GM06990 (cell line): ENCODE results near the gene SRC.

Experiments used
- DNase-seq: peaks from one replicate; pipeline ENCODE4 v3.0.0-alpha.2; 2011; ENCODE audit not compliant: insufficient read length; ENCODE audit errors: extremely low read depth
- H3K27me3 ChIP-seq: replicated peaks from 2 replicates; pipeline ENCODE4 v1.6.0; 2011; ENCODE audit warnings: low read length; ENCODE audit not compliant: control insufficient read depth, insufficient read depth
- H3K36me3 ChIP-seq: 2 replicates; pipeline ENCODE4 v1.5.1; 2011; ENCODE audit warnings: low read length; ENCODE audit not compliant: control insufficient read depth, insufficient read depth
- H3K4me3 ChIP-seq: replicated peaks from 2 replicates; pipeline ENCODE4 v1.5.1; 2011; ENCODE audit warnings: low read depth, mild to moderate bottlenecking, control low read depth, low read length
- TF ChIP-seq, protein P1 (sequence below): IDR thresholded peaks from 2 replicates; pipeline ENCODE4 v1.5.1; 2011; ENCODE audit warnings: low read length, control low read depth, mild to moderate bottlenecking, inconsistent platforms; ENCODE audit not compliant: insufficient read depth, poor library complexity, severe bottlenecking

SRC gene

DNA sequence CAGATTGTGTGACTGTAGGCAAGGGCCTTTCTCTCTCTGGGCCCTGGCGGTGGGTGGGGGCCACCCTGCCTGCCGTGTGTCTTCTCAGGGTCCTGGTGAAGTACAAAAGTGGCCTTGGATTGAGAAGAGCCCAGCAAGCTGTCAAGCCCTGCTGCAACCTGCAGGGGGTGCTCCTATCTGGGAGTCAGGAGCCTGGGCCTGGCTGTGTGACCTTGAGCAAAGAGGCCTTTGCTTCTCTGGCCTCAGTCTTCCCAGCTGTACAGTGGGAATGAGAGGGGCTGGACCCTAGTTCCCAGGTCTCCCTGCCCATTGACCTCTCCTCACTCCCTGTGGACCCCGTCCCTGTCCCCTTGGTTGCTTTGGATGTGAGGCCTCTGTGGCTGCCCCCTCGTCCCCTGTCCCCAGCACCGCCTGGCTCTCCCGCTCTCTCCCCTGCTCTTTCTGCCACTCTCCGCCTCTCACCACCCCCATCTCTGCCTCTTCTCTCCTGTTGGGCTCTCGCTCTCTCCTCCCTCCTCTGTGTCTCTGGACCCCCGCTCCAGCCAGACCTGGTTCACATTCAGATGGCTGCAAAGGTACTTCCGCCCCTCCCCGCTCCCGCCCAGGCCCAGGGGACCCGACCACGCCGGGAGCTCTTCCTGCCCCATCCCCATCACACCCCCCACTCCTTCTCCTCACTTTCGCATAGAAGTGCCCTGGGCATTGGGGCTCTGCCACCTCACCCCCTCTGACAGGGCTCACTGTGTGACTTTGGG, 46.7 kb downstream of the SRC start:
- H3K4me3 ChIP-seq = no peak overlapping the region
- peaks cover 59% of the 10 kb centered on the region for H3K36me3 ChIP-seq
- no peak for DNase-seq
- TF ChIP-seq, protein P1, sequence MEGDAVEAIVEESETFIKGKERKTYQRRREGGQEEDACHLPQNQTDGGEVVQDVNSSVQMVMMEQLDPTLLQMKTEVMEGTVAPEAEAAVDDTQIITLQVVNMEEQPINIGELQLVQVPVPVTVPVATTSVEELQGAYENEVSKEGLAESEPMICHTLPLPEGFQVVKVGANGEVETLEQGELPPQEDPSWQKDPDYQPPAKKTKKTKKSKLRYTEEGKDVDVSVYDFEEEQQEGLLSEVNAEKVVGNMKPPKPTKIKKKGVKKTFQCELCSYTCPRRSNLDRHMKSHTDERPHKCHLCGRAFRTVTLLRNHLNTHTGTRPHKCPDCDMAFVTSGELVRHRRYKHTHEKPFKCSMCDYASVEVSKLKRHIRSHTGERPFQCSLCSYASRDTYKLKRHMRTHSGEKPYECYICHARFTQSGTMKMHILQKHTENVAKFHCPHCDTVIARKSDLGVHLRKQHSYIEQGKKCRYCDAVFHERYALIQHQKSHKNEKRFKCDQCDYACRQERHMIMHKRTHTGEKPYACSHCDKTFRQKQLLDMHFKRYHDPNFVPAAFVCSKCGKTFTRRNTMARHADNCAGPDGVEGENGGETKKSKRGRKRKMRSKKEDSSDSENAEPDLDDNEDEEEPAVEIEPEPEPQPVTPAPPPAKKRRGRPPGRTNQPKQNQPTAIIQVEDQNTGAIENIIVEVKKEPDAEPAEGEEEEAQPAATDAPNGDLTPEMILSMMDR = peak; percentile 57
- H3K27me3 ChIP-seq = no peaks in the 10 kb centered on the region

DNA sequence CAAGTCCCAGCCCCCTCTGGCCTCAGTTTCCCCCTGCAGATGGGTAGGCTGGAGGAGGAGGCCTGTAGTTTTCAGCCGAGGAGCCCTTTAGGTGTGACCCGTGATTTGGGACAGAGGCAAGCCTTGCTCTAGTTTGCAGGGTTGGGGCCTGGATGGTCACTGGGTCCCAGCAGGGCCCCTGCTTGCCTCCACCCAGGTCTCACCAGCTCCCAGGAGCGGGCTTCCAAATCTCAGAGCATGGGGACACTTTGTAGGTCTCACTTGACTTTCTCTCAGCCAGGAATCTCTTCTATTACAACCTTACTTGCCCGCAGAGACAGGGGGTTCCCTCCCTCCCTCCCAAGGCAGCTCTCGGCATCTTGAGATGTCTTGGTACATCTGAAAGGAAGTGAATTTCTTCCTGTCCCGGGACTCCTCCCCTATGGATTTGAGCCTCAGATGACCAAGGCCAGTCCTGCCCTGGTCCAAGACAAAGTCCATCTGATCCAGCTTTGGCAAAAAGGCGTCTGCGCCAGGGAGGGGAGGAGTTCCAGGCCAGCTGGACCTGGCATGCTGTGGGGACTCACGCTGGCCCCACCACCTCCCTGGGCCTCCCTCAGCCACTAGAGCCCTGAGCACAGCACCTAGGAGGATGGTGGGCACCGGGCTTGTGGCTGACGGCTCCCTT, 47.4 kb downstream of the SRC start:
- H3K36me3 ChIP-seq = peaks cover 64% of the 10 kb centered on the region
- TF ChIP-seq, protein P1 = no peak
- no peak overlapping the region for H3K4me3 ChIP-seq
- no peak for DNase-seq
- no peaks in the 10 kb centered on the region for H3K27me3 ChIP-seq

DNA sequence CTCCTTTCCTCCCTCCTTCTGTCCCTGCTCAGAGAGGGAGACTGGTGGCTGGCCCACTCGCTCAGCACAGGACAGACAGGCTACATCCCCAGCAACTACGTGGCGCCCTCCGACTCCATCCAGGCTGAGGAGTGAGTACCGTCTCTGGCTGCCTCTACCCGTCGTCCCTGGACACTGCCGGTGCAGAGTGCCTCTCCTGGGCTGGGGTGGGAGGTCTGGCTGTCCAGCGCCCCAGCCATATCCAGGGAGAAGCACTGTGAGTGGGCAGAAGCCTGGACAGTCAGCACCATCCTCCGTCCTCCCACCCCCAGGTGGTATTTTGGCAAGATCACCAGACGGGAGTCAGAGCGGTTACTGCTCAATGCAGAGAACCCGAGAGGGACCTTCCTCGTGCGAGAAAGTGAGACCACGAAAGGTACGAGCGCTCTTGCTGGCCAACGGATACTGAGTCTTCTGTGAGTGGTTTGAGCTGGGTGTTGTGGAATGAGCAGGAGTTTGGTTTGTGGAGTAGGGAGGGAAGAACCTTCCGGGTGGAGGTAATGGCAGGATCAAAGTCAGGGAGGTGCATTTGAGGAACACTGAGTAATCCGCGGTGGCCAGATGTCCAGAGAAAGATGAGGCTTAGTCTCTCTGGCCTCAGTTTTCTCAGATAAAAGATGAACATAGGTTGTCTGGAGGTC, 48.1 kb downstream of the SRC start:
- Histone ChIP-seq H3K4me3 (no peak overlapping the region), H3K27me3 (no peaks in the 10 kb centered on the region), H3K36me3 (peaks cover 70% of the 10 kb centered on the region)
- no peak for DNase-seq
- TF ChIP-seq, protein P1 = no peak

GRCh38 chr20:37394543-37395409, 48.8 kb downstream of the SRC start:
- Histone ChIP-seq H3K4me3 (no peak overlapping the region), H3K36me3 (peaks cover 66% of the 10 kb centered on the region), H3K27me3 (no peaks in the 10 kb centered on the region)
- no peak for DNase-seq
- TF ChIP-seq, protein P1 = no peak

- Histone ChIP-seq H3K27me3 (no peaks in the 10 kb centered on the region), H3K4me3 (no peak overlapping the region), H3K36me3 (peaks cover 68% of the 10 kb centered on the region)
- DNase-seq = no peak
- TF ChIP-seq, protein P1 = no peak
These were observed 49.5 kb downstream of the SRC start for GRCh38 chr20:37395410-37395797.
